H9 (cell line): ENCODE data around the gene SYNPO2. TPM values are rescaled to one million over a fixed set of nuclear protein-coding genes. Genes with fewer than 3 reads are reported as not detected.

ENCODE experiments used
- DNase-seq: peaks from one replicate; pipeline ENCODE4 v3.0.0-alpha.2; 2017
- H2AFZ ChIP-seq: one replicate; pipeline ENCODE4 v1.6.1; 2013; ENCODE audit warnings: mild to moderate bottlenecking, low read length, control low read depth, moderate library complexity
- H2AK5ac ChIP-seq: 2 replicates; pipeline ENCODE4 v1.6.1; 2013; ENCODE audit warnings: low read length, control low read depth, mixed read lengths; ENCODE audit not compliant: insufficient read length
- H2BK120ac ChIP-seq: one replicate; pipeline ENCODE4 v1.6.1; 2013; ENCODE audit warnings: low read depth, mild to moderate bottlenecking, low read length, control low read depth, inconsistent platforms; ENCODE audit not compliant: poor library complexity, severe bottlenecking
- H2BK12ac ChIP-seq: 2 replicates; pipeline ENCODE4 v1.6.1; 2013; ENCODE audit warnings: low read length, control low read depth, mixed read lengths, low read depth; ENCODE audit not compliant: insufficient read length
- H2BK15ac ChIP-seq: 2 replicates; pipeline ENCODE4 v1.6.1; 2013; ENCODE audit warnings: low read depth, low read length, control low read depth
- H2BK20ac ChIP-seq: one replicate; pipeline ENCODE4 v1.6.1; 2013; ENCODE audit warnings: low read depth, mild to moderate bottlenecking, low read length, control low read depth, inconsistent platforms; ENCODE audit not compliant: poor library complexity, severe bottlenecking
- H2BK5ac ChIP-seq: 2 replicates; pipeline ENCODE4 v1.6.1; 2013; ENCODE audit warnings: low read length, control low read depth, mixed read lengths; ENCODE audit not compliant: insufficient read length
- H3K14ac ChIP-seq: 2 replicates; pipeline ENCODE4 v1.6.1; 2013; ENCODE audit warnings: low read length, control low read depth; ENCODE audit not compliant: insufficient read depth
- H3K18ac ChIP-seq: 2 replicates; pipeline ENCODE4 v1.6.1; 2013; ENCODE audit warnings: low read depth, mild to moderate bottlenecking, mixed read lengths, low read length, control low read depth; ENCODE audit not compliant: insufficient read length
- H3K23ac ChIP-seq: 2 replicates; pipeline ENCODE4 v1.6.1; 2013; ENCODE audit warnings: low read length, control low read depth, mixed read lengths, low read depth; ENCODE audit not compliant: insufficient read length
- H3K23me2 ChIP-seq: 2 replicates; pipeline ENCODE4 v1.6.1; 2013; ENCODE audit warnings: low read depth, mild to moderate bottlenecking, mixed read lengths, low read length, control low read depth; ENCODE audit not compliant: insufficient read length, poor library complexity, severe bottlenecking
- H3K27ac ChIP-seq: 2 replicates; pipeline ENCODE4 v1.5.1; 2013; ENCODE audit warnings: low read length, control low read depth, mixed read lengths, low read depth; ENCODE audit not compliant: insufficient read length
- H3K27me3 ChIP-seq: 2 replicates; pipeline ENCODE4 v1.6.1; 2013; ENCODE audit warnings: low read length, control low read depth, inconsistent platforms; ENCODE audit not compliant: insufficient read depth
- H3K4ac ChIP-seq: 2 replicates; pipeline ENCODE4 v1.6.1; 2013; ENCODE audit warnings: low read depth, mild to moderate bottlenecking, control low read depth, inconsistent platforms, low read length, moderate library complexity
- H3K4me1 ChIP-seq: 2 replicates; pipeline ENCODE4 v1.6.1; 2013; ENCODE audit warnings: low read length, control low read depth, inconsistent platforms; ENCODE audit not compliant: insufficient read depth
- H3K4me2 ChIP-seq: 2 replicates; pipeline ENCODE4 v1.6.1; 2013; ENCODE audit warnings: low read length, control low read depth, mixed read lengths; ENCODE audit not compliant: insufficient read length, insufficient read depth
- H3K56ac ChIP-seq: 2 replicates; pipeline ENCODE4 v1.6.1; 2013; ENCODE audit warnings: low read depth, mild to moderate bottlenecking, mixed read lengths, low read length, control low read depth; ENCODE audit not compliant: insufficient read length
- H3K79me1 ChIP-seq: 2 replicates; pipeline ENCODE4 v1.6.1; 2013; ENCODE audit warnings: low read depth, mild to moderate bottlenecking, moderate library complexity, low read length, control low read depth, inconsistent platforms; ENCODE audit not compliant: insufficient read depth, poor library complexity, severe bottlenecking
- H3K79me2 ChIP-seq: 2 replicates; pipeline ENCODE4 v1.6.1; 2013; ENCODE audit warnings: low read length, control low read depth, inconsistent platforms; ENCODE audit not compliant: insufficient read depth
- H3K9ac ChIP-seq: 2 replicates; pipeline ENCODE4 v1.6.1; 2013; ENCODE audit warnings: low read length, control low read depth, mixed read lengths; ENCODE audit not compliant: insufficient read length; ENCODE audit errors: extremely low read depth
- H3K9me3 ChIP-seq: one replicate; pipeline ENCODE4 v1.6.1; 2013; ENCODE audit warnings: low read depth, low read length, inconsistent platforms; ENCODE audit not compliant: control insufficient read depth
- H3T11ph ChIP-seq: one replicate; pipeline ENCODE4 v1.6.1; 2013; ENCODE audit warnings: mild to moderate bottlenecking, low read length, control low read depth, inconsistent platforms
- H4K20me1 ChIP-seq: one replicate; pipeline ENCODE4 v1.6.1; 2013; ENCODE audit not compliant: control insufficient read depth, insufficient read length, insufficient read depth
- H4K5ac ChIP-seq: 2 replicates; pipeline ENCODE4 v1.6.1; 2013; ENCODE audit warnings: low read depth, mild to moderate bottlenecking, mixed read lengths, low read length, control low read depth; ENCODE audit not compliant: insufficient read length
- H4K8ac ChIP-seq: replicated peaks from 2 replicates; pipeline ENCODE4 v1.6.1; 2013; ENCODE audit warnings: low read length, control low read depth, mixed read lengths, low read depth; ENCODE audit not compliant: insufficient read length
- H4K91ac ChIP-seq: 2 replicates; pipeline ENCODE4 v1.6.1; 2013; ENCODE audit warnings: low read depth, mild to moderate bottlenecking, moderate library complexity, mixed read lengths, low read length, control low read depth; ENCODE audit not compliant: insufficient read length
- H3K27ac Mint-ChIP-seq, 3 experiments: 2 replicates in 2 of 3; 3 replicates in 1 of 3; pipeline ENCODE4 v1.8.0; 2020 to 2021; ENCODE audit warnings: mixed read lengths in 3 of 3, mild to moderate bottlenecking in 1 of 3, moderate library complexity in 1 of 3
- H3K27me3 Mint-ChIP-seq: 2 replicates; pipeline ENCODE4 v1.8.0; 2021; ENCODE audit warnings: low read depth, mild to moderate bottlenecking, moderate library complexity, mixed read lengths
- H3K36me3 Mint-ChIP-seq, 3 experiments: 2 replicates in 2 of 3; 3 replicates in 1 of 3; pipeline ENCODE4 v1.8.0; 2020 to 2021; ENCODE audit warnings: low read depth in 3 of 3, mixed read lengths in 3 of 3; ENCODE audit not compliant: insufficient read depth in 1 of 3
- H3K4me1 Mint-ChIP-seq, 2 experiments: 2 replicates each; pipeline ENCODE4 v1.8.0; 2020; ENCODE audit warnings: mixed read lengths in 2 of 2
- H3K4me3 Mint-ChIP-seq, 2 experiments: 2 replicates in 1 of 2; 3 replicates in 1 of 2; pipeline ENCODE4 v1.8.0; 2020 to 2021; ENCODE audit warnings: mild to moderate bottlenecking in 2 of 2, mixed read lengths in 2 of 2, moderate library complexity in 1 of 2
- H3K9me3 Mint-ChIP-seq, 2 experiments: 2 replicates in 1 of 2; 3 replicates in 1 of 2; pipeline ENCODE4 v1.8.0; 2020; ENCODE audit warnings: mild to moderate bottlenecking in 2 of 2, mixed read lengths in 2 of 2, moderate library complexity in 1 of 2
- WGBS: extraction: QIAGEN DNeasy Blood & Tissue Kit; methylation state at CpG from one replicate; pipeline ENCODE4 v1.1.7; 2013; ENCODE audit warnings: missing lambda C conversion rate, low lambda C conversion rate, mixed read lengths; ENCODE audit not compliant: insufficient read length; ENCODE audit errors: extremely low coverage; 5-methylcytosine and 5-hydroxymethylcytosine counted together
- total RNA-seq: library from RNA; stranded (reverse); gene quantifications from 2 replicates; pipeline ENCODE4 v1.2.1, GENCODE V29; 2021
- TF ChIP-seq, protein P1 (sequence below): fragments of 200-600 bp; sonication (generic); conservative IDR thresholded peaks from 3 replicates; pipeline ENCODE4 v1.8.0; 2021; ENCODE audit warnings: antibody characterized with exemption, mild to moderate bottlenecking

Gene SYNPO2
- total RNA-seq, 1 experiment from 2014 or later, result 1.1 TPM

DNA sequence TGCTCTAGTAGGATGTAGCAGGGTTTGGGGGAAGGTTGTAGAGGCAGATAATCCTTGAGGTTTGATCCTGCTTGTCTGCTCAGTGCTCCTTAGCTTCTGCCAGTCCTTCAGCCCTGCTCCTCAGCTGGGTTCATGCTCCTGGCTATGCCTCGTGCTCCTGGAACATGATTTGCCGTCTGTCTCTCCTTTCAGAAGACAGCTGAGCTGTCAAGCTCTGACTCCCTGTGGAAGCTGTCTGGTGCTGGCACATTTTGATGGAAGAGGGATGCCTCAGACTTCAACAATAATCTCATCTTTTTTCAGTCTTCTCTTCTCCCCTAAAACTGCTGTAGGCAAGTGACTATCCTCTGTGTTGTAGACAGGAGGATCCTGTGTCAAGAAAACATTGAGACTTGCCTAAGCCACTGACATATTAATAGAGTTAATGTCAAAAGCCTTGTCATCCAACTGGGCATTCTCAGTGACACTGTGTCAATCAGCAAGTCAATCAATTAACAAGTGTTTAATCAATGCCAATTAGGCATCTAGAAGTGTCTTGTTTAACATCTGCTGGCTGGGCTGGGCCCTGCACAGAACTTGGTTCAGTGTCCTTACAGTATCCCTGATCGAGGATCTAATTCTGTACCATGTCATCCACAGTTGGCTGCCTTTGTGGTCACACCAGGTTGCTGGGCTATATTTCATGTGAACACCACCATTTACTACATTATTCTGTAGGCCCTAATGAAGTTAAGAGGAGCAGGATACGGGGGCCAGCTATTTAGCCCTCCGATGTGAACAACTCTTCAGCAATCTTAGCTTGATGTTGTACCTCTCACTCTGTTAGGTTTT, 96.7 kb downstream of the SYNPO2 start:
- no peak overlapping the region for H3K14ac ChIP-seq
- no peaks in the 10 kb centered on the region for H3K27me3 ChIP-seq
- H3K23me2 ChIP-seq, result no peaks in the 10 kb centered on the region
- H3K9me3 ChIP-seq, result no peaks in the 10 kb centered on the region
- no peak for DNase-seq
- TF ChIP-seq, protein P1, sequence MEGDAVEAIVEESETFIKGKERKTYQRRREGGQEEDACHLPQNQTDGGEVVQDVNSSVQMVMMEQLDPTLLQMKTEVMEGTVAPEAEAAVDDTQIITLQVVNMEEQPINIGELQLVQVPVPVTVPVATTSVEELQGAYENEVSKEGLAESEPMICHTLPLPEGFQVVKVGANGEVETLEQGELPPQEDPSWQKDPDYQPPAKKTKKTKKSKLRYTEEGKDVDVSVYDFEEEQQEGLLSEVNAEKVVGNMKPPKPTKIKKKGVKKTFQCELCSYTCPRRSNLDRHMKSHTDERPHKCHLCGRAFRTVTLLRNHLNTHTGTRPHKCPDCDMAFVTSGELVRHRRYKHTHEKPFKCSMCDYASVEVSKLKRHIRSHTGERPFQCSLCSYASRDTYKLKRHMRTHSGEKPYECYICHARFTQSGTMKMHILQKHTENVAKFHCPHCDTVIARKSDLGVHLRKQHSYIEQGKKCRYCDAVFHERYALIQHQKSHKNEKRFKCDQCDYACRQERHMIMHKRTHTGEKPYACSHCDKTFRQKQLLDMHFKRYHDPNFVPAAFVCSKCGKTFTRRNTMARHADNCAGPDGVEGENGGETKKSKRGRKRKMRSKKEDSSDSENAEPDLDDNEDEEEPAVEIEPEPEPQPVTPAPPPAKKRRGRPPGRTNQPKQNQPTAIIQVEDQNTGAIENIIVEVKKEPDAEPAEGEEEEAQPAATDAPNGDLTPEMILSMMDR, result no peak
- no peak overlapping the region for H2BK120ac ChIP-seq
- H2BK5ac ChIP-seq, result no peak overlapping the region
- H3K36me3 Mint-ChIP-seq, result no peaks in the 10 kb centered on the region
- H3K4me1 Mint-ChIP-seq, result peaks cover 8 to 11% of the 10 kb centered on the region in 2 experiments
- no peak overlapping the region for H3K9ac ChIP-seq
- no peaks in the 10 kb centered on the region for H3K4me1 ChIP-seq
- H3K79me1 ChIP-seq, result no peaks in the 10 kb centered on the region
- no peaks in the 10 kb centered on the region for H3K9me3 Mint-ChIP-seq
- no peak overlapping the region for H2AFZ ChIP-seq
- no peak overlapping the region for H4K8ac ChIP-seq
- no peak overlapping the region for H3K27ac Mint-ChIP-seq
- no CpG with 5 or more reads among the region's 5 CpGs for WGBS
- no peak overlapping the region for H2BK15ac ChIP-seq
- H4K91ac ChIP-seq, result no peak overlapping the region
- H3K23ac ChIP-seq, result no peak overlapping the region
- no peak overlapping the region for H4K5ac ChIP-seq
- H3K27ac ChIP-seq, result no peak overlapping the region
- H3K18ac ChIP-seq, result no peak overlapping the region
- no peak overlapping the region for H3K56ac ChIP-seq
- H3K4ac ChIP-seq, result no peak overlapping the region
- no peaks in the 10 kb centered on the region for H4K20me1 ChIP-seq
- no peak overlapping the region for H2BK12ac ChIP-seq
- H3K79me2 ChIP-seq, result no peaks in the 10 kb centered on the region
- H2BK20ac ChIP-seq, result no peak overlapping the region
- no peak overlapping the region for H2AK5ac ChIP-seq
- H3K4me3 Mint-ChIP-seq, result no peak overlapping the region
- H3K4me2 ChIP-seq, result no peak overlapping the region
- no peak overlapping the region for H3T11ph ChIP-seq
- no peaks in the 10 kb centered on the region for H3K27me3 Mint-ChIP-seq
